Measurements from ENCODE around the gene CASS4. TPM values are rescaled to one million over a fixed set of nuclear protein-coding genes. Genes with fewer than 3 reads are reported as not detected.

CASS4 gene
- polyA plus RNA-seq, 1 donor from 2014 or later = 0.56 TPM

GRCh38 chr20:56430461-56430860 lies 18.4 kb downstream of the CASS4 start:
- Histone ChIP-seq H3K4me3 (ENCODE audit: low read length) (no peak overlapping the region), H3K9ac (ENCODE audit: low read length) (no peak overlapping the region), H3K9me3 (ENCODE audit: low read length) (no peaks in the 10 kb centered on the region), H3K9me2 (ENCODE audit: insufficient read depth, low read length) (no peaks in the 10 kb centered on the region), H2AFZ (ENCODE audit: low read depth, low read length) (no peak overlapping the region), H3K4me2 (ENCODE audit: low read length) (no peak overlapping the region), H3F3A (ENCODE audit: insufficient read depth, low read length, poor library complexity, severe bottlenecking) (no peaks in the 10 kb centered on the region), H3K36me3 (ENCODE audit: insufficient read depth, low read length) (no peaks in the 10 kb centered on the region), H3K27me3 (ENCODE audit: insufficient read depth, low read depth, low read length) (no peaks in the 10 kb centered on the region), H3K27ac (ENCODE audit: low read length) (no peak overlapping the region), H4K20me1 (ENCODE audit: insufficient read depth) (no peaks in the 10 kb centered on the region), H3K79me2 (replicated peaks; ENCODE audit: insufficient read depth, low read length) (no peaks in the 10 kb centered on the region)
- TF ChIP-seq SMC3 (conservative IDR thresholded peaks at IDR 0.05; ENCODE audit: poor library complexity) (no peak), POLR2AphosphoS5 (IDR thresholded peaks at IDR 0.05) (no peak), EP300 (conservative IDR thresholded peaks at IDR 0.05; ENCODE audit: poor library complexity, severe bottlenecking) (no peak), MXI1 (conservative IDR thresholded peaks at IDR 0.05; ENCODE audit: poor library complexity, severe bottlenecking) (no peak), RAD21 (conservative IDR thresholded peaks at IDR 0.05) (no peak), EZH2 (IDR thresholded peaks at IDR 0.05; ENCODE audit: borderline replicate concordance, insufficient read depth, low read length, poor library complexity, severe bottlenecking) (no peak), REST (IDR thresholded peaks at IDR 0.05; ENCODE audit: borderline replicate concordance) (no peak), TAF1 (IDR thresholded peaks at IDR 0.05; ENCODE audit: low read depth) (no peak)
- TF ChIP-seq, protein P1, sequence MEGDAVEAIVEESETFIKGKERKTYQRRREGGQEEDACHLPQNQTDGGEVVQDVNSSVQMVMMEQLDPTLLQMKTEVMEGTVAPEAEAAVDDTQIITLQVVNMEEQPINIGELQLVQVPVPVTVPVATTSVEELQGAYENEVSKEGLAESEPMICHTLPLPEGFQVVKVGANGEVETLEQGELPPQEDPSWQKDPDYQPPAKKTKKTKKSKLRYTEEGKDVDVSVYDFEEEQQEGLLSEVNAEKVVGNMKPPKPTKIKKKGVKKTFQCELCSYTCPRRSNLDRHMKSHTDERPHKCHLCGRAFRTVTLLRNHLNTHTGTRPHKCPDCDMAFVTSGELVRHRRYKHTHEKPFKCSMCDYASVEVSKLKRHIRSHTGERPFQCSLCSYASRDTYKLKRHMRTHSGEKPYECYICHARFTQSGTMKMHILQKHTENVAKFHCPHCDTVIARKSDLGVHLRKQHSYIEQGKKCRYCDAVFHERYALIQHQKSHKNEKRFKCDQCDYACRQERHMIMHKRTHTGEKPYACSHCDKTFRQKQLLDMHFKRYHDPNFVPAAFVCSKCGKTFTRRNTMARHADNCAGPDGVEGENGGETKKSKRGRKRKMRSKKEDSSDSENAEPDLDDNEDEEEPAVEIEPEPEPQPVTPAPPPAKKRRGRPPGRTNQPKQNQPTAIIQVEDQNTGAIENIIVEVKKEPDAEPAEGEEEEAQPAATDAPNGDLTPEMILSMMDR (IDR thresholded peaks at IDR 0.05; ENCODE audit: poor library complexity, severe bottlenecking) = no peak

- TF ChIP-seq EP300 (conservative IDR thresholded peaks at IDR 0.05; ENCODE audit: poor library complexity, severe bottlenecking) = no peak
- no peak for TF ChIP-seq EZH2 (IDR thresholded peaks at IDR 0.05; ENCODE audit: borderline replicate concordance, insufficient read depth, low read length, poor library complexity, severe bottlenecking)
- TF ChIP-seq REST (IDR thresholded peaks at IDR 0.05; ENCODE audit: borderline replicate concordance) = no peak
- TF ChIP-seq, protein P1 (IDR thresholded peaks at IDR 0.05; ENCODE audit: poor library complexity, severe bottlenecking) = no peak
- no peak for TF ChIP-seq POLR2AphosphoS5 (IDR thresholded peaks at IDR 0.05)
- no peak for TF ChIP-seq RAD21 (conservative IDR thresholded peaks at IDR 0.05)
- TF ChIP-seq TAF1 (IDR thresholded peaks at IDR 0.05; ENCODE audit: low read depth) = no peak
- TF ChIP-seq SMC3 (conservative IDR thresholded peaks at IDR 0.05; ENCODE audit: poor library complexity) = no peak
- TF ChIP-seq MXI1 (conservative IDR thresholded peaks at IDR 0.05; ENCODE audit: poor library complexity, severe bottlenecking) = no peak
- H3K4me3 ChIP-seq (ENCODE audit: low read length) = no peak overlapping the region
Measured at GRCh38 chr20:56430957-56431356, 18.9 kb downstream of the CASS4 start.

More at GRCh38 chr20:56430957-56431356, 18.9 kb downstream of the CASS4 start:
- no peaks in the 10 kb centered on the region for H3K27me3 ChIP-seq (ENCODE audit: insufficient read depth, low read depth, low read length)
- no peak overlapping the region for H2AFZ ChIP-seq (ENCODE audit: low read depth, low read length)
- no peaks in the 10 kb centered on the region for H3K9me2 ChIP-seq (ENCODE audit: insufficient read depth, low read length)
- H3K9me3 ChIP-seq (ENCODE audit: low read length) = no peaks in the 10 kb centered on the region
- H3K36me3 ChIP-seq (ENCODE audit: insufficient read depth, low read length) = no peaks in the 10 kb centered on the region
- H3K4me2 ChIP-seq (ENCODE audit: low read length) = no peak overlapping the region
- no peaks in the 10 kb centered on the region for H3F3A ChIP-seq (ENCODE audit: insufficient read depth, low read length, poor library complexity, severe bottlenecking)
- H3K9ac ChIP-seq (ENCODE audit: low read length) = no peak overlapping the region
- H3K79me2 ChIP-seq (replicated peaks; ENCODE audit: insufficient read depth, low read length) = no peaks in the 10 kb centered on the region
- H4K20me1 ChIP-seq (ENCODE audit: insufficient read depth) = no peaks in the 10 kb centered on the region
- no peak overlapping the region for H3K27ac ChIP-seq (ENCODE audit: low read length)

Data from neural cell (in vitro differentiated cells).